K562 (cell line): ENCODE measurements around the gene ATXN10.

Source experiments
- BRF1 ChIP-seq: IDR thresholded peaks from 3 replicates; pipeline ENCODE4 v1.6.1; 2011; ENCODE audit warnings: borderline replicate concordance, mild to moderate bottlenecking; ENCODE audit not compliant: insufficient read length; ENCODE audit errors: extremely low read depth
- CTCF ChIP-seq, 3 experiments: IDR thresholded peaks in 2 of 3; conservative IDR thresholded peaks in 1 of 3; 2 replicates each; pipeline ENCODE4 v1.5.1; 2011 to 2012; ENCODE audit warnings: low read length in 3 of 3, mild to moderate bottlenecking in 3 of 3, control low read depth in 2 of 3, improper control_type of control experiment in 1 of 3, inconsistent platforms in 1 of 3, low read depth in 1 of 3, mixed read lengths in 1 of 3, moderate library complexity in 1 of 3; ENCODE audit not compliant: insufficient read depth in 2 of 3
- ERF ChIP-seq: fragments of 450-650 bp; formaldehyde crosslinking; IDR thresholded peaks from 2 replicates; pipeline ENCODE4 v1.4.0; 2020; ENCODE audit warnings: mild to moderate bottlenecking, mixed read lengths
- ESRRB ChIP-seq: fragments of 250-450 bp; sonication (Bioruptor Pico); IDR thresholded peaks from 2 replicates; pipeline ENCODE4 v1.5.0; 2020; ENCODE audit warnings: mild to moderate bottlenecking, moderate library complexity, borderline replicate concordance
- EZH2 ChIP-seq: IDR thresholded peaks from 2 replicates; pipeline ENCODE4 v1.6.1; 2012; ENCODE audit warnings: low read depth, mild to moderate bottlenecking, inconsistent platforms, low read length, borderline replicate concordance
- KDM1A ChIP-seq, 2 experiments: fragments of 450-650 bp; IDR thresholded peaks; 2 replicates each; pipeline ENCODE4 v1.6.1; 2016; ENCODE audit warnings: mild to moderate bottlenecking in 2 of 2
- POLR2A ChIP-seq: fragments of 450-650 bp; conservative IDR thresholded peaks from 2 replicates; pipeline ENCODE4 v1.6.1; 2016
- POLR2AphosphoS5 ChIP-seq: IDR thresholded peaks from 2 replicates; pipeline ENCODE4 v1.6.1; 2011; ENCODE audit warnings: mild to moderate bottlenecking, low read depth, low read length, moderate library complexity; ENCODE audit not compliant: control insufficient read depth, insufficient read depth
- PTTG1 ChIP-seq: fragments of 450-650 bp; IDR thresholded peaks from 2 replicates; pipeline ENCODE4 v1.6.1; 2016; ENCODE audit warnings: low read depth, mild to moderate bottlenecking, missing genetic modification characterization, missing compliant biosample characterization
- RFX5 ChIP-seq: IDR thresholded peaks from 2 replicates; pipeline ENCODE4 v1.6.1; 2011; ENCODE audit warnings: low read depth, mild to moderate bottlenecking, improper control_type of control experiment, low read length
- TCF3 ChIP-seq: sonication (generic); formaldehyde crosslinking; IDR thresholded peaks from 2 replicates; pipeline ENCODE4 v1.4.0; 2020; ENCODE audit warnings: mild to moderate bottlenecking, missing genetic modification reagents
- ZNF707 ChIP-seq: fragments of 250-450 bp; sonication (Bioruptor Pico); conservative IDR thresholded peaks from 2 replicates; pipeline ENCODE4 v1.8.0; 2022; ENCODE audit warnings: inconsistent platforms, mild to moderate bottlenecking, moderate library complexity
- TF ChIP-seq, protein P1 (sequence below): fragments of 450-650 bp; IDR thresholded peaks from 2 replicates; pipeline ENCODE4 v1.6.1; 2016; ENCODE audit warnings: antibody characterized with exemption

GRCh38 chr22:45787759-45788158 is 116.1 kb downstream of the ATXN10 start:
- TF ChIP-seq POLR2AphosphoS5 (no peak), POLR2A (no peak), ERF (CRISPR knock-in tag) (no peak), ZNF707 (no peak), CTCF (IDR thresholded peaks at IDR 0.05 in 2 of 3, conservative IDR thresholded peaks at IDR 0.05 in 1 of 3; ENCODE audit: insufficient read depth in 2 of 3, low read depth in 1 of 3, low read length in 3 of 3) (no peak), PTTG1 (tag) (no peak), BRF1 (no peak), KDM1A (IDR thresholded peaks at IDR 0.05) (no peak), EZH2 (no peak), RFX5 (no peak), TCF3 (CRISPR knock-in tag) (no peak), ESRRB (no peak)
- TF ChIP-seq, protein P1, sequence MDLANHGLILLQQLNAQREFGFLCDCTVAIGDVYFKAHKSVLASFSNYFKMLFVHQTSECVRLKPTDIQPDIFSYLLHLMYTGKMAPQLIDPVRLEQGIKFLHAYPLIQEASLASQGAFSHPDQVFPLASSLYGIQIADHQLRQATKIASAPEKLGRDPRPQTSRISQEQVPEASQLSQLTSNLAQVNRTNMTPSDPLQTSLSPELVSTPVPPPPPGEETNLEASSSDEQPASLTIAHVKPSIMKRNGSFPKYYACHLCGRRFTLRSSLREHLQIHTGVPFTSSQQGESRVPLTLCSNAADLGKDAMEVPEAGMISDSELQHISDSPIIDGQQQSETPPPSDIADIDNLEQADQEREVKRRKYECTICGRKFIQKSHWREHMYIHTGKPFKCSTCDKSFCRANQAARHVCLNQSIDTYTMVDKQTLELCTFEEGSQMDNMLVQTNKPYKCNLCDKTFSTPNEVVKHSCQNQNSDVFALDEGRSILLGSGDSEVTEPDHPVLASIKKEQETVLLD = no peak
